Lung (tissue), 12 donors: ENCODE data around the gene ADAM33. TPM values are rescaled to one million over a fixed set of nuclear protein-coding genes. Genes with fewer than 3 reads are reported as not detected.

ENCODE experiments used
- ATAC-seq: fragments of 200-7000 bp; cut with Tn5 transposase; one replicate; pipeline ENCODE4 v1.9.1; 2020; ENCODE audit warnings: moderate number of reproducible peaks; ENCODE audit not compliant: insufficient read depth, low FRiP score
- DNase-seq, 3 donors: peaks; one replicate each; pipeline ENCODE4 v3.0.0-alpha.2; 2013 to 2017
- H3K27ac ChIP-seq, 2 donors: one replicate each; pipeline ENCODE4 v1.5.1; 2013; ENCODE audit warnings: mild to moderate bottlenecking in 2 of 2, moderate library complexity in 2 of 2, control low read depth in 1 of 2, inconsistent platforms in 1 of 2, low read depth in 1 of 2, low read length in 1 of 2
- H3K27me3 ChIP-seq, 3 donors: one replicate each; pipeline ENCODE4 v1.5.1; 2013; ENCODE audit warnings: low read length in 2 of 3; ENCODE audit not compliant: control insufficient read depth in 3 of 3, insufficient read depth in 3 of 3
- H3K36me3 ChIP-seq, 4 donors: one replicate each; pipeline ENCODE4 v1.5.1; 2013; ENCODE audit warnings: low read length in 4 of 4, mild to moderate bottlenecking in 1 of 4, moderate library complexity in 1 of 4; ENCODE audit not compliant: control insufficient read depth in 4 of 4, insufficient read depth in 4 of 4
- H3K4me1 ChIP-seq, 5 donors: one replicate each; pipeline ENCODE4 v1.5.1; 2013; ENCODE audit warnings: low read length in 5 of 5, mild to moderate bottlenecking in 2 of 5, moderate library complexity in 1 of 5; ENCODE audit not compliant: control insufficient read depth in 5 of 5, insufficient read depth in 5 of 5
- H3K4me3 ChIP-seq: one replicate; pipeline ENCODE4 v1.5.1; 2013; ENCODE audit warnings: mild to moderate bottlenecking, control low read depth, moderate library complexity
- H3K9ac ChIP-seq, 2 donors: one replicate each; pipeline ENCODE4 v1.5.1; 2013; ENCODE audit warnings: low read length in 2 of 2, control low read depth in 1 of 2; ENCODE audit not compliant: insufficient read depth in 1 of 2
- H3K9me3 ChIP-seq, 4 donors: one replicate each; pipeline ENCODE4 v1.5.1; 2013; ENCODE audit warnings: low read length in 3 of 4, mild to moderate bottlenecking in 1 of 4, moderate library complexity in 1 of 4; ENCODE audit not compliant: control insufficient read depth in 4 of 4, insufficient read depth in 3 of 4
- WGBS, 2 donors: extraction: QIAGEN DNeasy Blood & Tissue Kit; methylation state at CpG; one replicate each; pipeline ENCODE4 v1.1.7; 2013; 5-methylcytosine and 5-hydroxymethylcytosine counted together
- polyA plus RNA-seq, 2 donors: library from polyadenylated mRNA; stranded (reverse); fragments of 200-250 nt; gene quantifications; one replicate each; pipeline ENCODE4 v1.2.1, GENCODE V29; 2013
- total RNA-seq, 2 donors: library from RNA; depleted of rRNA in 1 of 2; stranded (reverse); fragments of >200 nt in 1 of 2; gene quantifications; one replicate each; pipeline ENCODE4 v1.2.1, GENCODE V29; 2014 to 2021
- TF ChIP-seq, protein P1 (sequence below): IDR thresholded peaks from 2 replicates; pipeline ENCODE4 v1.5.1; 2012; ENCODE audit warnings: mild to moderate bottlenecking; ENCODE audit errors: control extremely low read depth, extremely low read depth
- donor health status: control.
- donor health status: control.
- donor health status: Bipolar disorder and iron deficiency.
- donor health status: healthy.
- donor health status: DM: yes; HTN: yes; CAD: no.

The ADAM33 gene
- total and polyA plus RNA-seq, 4 donors: 3.2 to 16.4 (median 8.1) TPM

DNA sequence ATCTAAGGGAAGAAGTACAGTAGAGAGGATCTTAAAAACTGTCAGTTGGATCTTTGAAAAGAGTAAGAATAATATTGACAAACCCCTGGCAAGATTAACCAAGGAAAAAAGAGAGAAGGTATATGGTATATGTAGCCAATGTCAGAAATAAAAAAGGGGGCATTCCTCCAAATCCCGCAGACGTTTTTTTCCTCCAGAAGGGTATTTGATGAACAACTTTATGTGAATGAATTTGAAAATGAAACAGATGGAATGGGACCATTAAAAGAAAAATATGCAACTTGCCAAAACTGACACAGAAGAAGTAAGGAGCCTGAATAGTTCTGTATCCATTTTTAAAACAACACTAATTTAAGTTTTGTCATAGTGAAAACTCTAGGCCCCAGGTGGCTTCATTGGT lies 54.3 kb downstream of the ADAM33 start:
- peaks cover 0 to 2% (median 0%) of the 10 kb centered on the region in 5 donors for H3K4me1 ChIP-seq
- no peak overlapping the region for H3K27ac ChIP-seq
- WGBS, 2 donors: 89 to 95% methylated on average over 2 of the region's 2 CpGs
- DNase-seq: no peak
- TF ChIP-seq, protein P1, sequence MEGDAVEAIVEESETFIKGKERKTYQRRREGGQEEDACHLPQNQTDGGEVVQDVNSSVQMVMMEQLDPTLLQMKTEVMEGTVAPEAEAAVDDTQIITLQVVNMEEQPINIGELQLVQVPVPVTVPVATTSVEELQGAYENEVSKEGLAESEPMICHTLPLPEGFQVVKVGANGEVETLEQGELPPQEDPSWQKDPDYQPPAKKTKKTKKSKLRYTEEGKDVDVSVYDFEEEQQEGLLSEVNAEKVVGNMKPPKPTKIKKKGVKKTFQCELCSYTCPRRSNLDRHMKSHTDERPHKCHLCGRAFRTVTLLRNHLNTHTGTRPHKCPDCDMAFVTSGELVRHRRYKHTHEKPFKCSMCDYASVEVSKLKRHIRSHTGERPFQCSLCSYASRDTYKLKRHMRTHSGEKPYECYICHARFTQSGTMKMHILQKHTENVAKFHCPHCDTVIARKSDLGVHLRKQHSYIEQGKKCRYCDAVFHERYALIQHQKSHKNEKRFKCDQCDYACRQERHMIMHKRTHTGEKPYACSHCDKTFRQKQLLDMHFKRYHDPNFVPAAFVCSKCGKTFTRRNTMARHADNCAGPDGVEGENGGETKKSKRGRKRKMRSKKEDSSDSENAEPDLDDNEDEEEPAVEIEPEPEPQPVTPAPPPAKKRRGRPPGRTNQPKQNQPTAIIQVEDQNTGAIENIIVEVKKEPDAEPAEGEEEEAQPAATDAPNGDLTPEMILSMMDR: no peak
- H3K27me3 ChIP-seq: no peaks in the 10 kb centered on the region
- no peak for ATAC-seq
- no peak overlapping the region for H3K9ac ChIP-seq
- H3K4me3 ChIP-seq: no peak overlapping the region
- H3K9me3 ChIP-seq: no peaks in the 10 kb centered on the region
- peaks cover 0 to 8% (median 4%) of the 10 kb centered on the region in 4 donors for H3K36me3 ChIP-seq

DNA sequence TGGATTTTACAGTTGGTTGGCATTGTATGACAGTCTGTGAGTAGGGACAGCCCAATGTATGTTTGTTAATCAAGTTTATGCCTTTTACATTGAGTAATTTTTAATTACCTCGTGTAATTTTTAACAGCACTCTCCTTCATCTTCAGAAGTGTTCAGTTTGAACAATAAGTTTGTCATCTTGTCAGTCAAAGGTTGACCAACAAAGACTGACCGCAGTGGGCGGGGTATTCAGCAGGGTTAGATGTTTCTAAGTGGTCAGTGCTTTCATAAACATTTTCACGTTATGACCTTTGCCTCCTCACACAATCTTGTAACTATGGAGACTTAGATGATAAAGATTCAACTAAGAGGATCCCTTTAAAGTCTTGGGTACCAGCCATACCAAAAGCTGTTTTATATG lies 59.4 kb downstream of the ADAM33 start:
- TF ChIP-seq, protein P1: no peak
- 88 to 93% methylated on average over 4 of the region's 4 CpGs for WGBS, 2 donors
- Histone ChIP-seq H3K27me3 (no peaks in the 10 kb centered on the region), H3K27ac (no peak overlapping the region), H3K36me3 (peaks cover 0 to 10% (median 3%) of the 10 kb centered on the region in 4 donors), H3K4me3 (no peak overlapping the region), H3K4me1 (peaks cover 0 to 6% (median 0%) of the 10 kb centered on the region in 5 donors), H3K9me3 (no peaks in the 10 kb centered on the region), H3K9ac (no peak overlapping the region)
- no peak for ATAC-seq
- DNase-seq: no peak

DNA sequence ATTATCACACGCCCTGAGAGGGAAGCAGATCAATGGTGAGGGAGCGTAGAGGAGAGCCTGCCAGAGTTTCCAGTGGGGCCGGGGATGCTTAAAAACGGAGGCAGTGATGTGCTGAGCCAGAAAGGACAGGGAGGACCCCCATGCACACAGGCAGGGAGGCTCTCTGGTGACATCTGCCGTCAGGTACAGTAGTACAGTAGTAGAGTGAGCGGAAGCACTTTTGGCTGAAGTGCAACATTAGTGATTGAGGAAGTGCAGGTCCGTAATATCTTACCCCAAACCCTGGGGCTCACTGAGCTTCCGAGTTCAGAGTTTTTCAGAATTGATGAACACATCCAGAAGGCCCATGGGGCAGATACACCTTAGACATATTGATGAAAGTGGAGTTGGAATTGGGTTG lies 60.7 kb downstream of the ADAM33 start:
- WGBS, 2 donors: 83 to 93% methylated on average over 8 of the region's 8 CpGs
- no peaks in the 10 kb centered on the region for H3K27me3 ChIP-seq
- DNase-seq: no peak
- no peaks in the 10 kb centered on the region for H3K9me3 ChIP-seq
- peaks cover 0 to 7% (median 3%) of the 10 kb centered on the region in 4 donors for H3K36me3 ChIP-seq
- no peak for ATAC-seq
- H3K4me3 ChIP-seq: no peak overlapping the region
- no peak overlapping the region for H3K27ac ChIP-seq
- TF ChIP-seq, protein P1: no peak
- no peak overlapping the region for H3K9ac ChIP-seq
- H3K4me1 ChIP-seq: peaks cover 0 to 15% (median 5%) of the 10 kb centered on the region in 5 donors

Other genes with a start within 250 kb of the ADAM33 start
- gene ATRN, start 211.0 kb downstream of the ADAM33 start, total RNA-seq: 10 to 100 TPM; 29.0 to 38.5 TPM
- gene ATRN, start 211.0 kb downstream of the ADAM33 start, polyA plus RNA-seq: 10 to 100 TPM in 1 of 2 donors, 1 to 10 TPM in 1; 4.2 to 13.4 TPM
- not detected for gene GFRA4, start 18.6 kb downstream of the ADAM33 start, total RNA-seq
- not detected for gene GFRA4, start 18.6 kb downstream of the ADAM33 start, polyA plus RNA-seq
- gene SIGLEC1, start 30.6 kb upstream of the ADAM33 start, total RNA-seq: 10 to 100 TPM in 1 of 2 donors, 1 to 10 TPM in 1; 3.7 to 34.2 TPM
- 10 to 100 TPM; 18.1 to 19.2 TPM for gene SIGLEC1, start 30.6 kb upstream of the ADAM33 start, polyA plus RNA-seq
- gene HSPA12B, start 50.7 kb upstream of the ADAM33 start, total RNA-seq: 10 to 100 TPM; 23.0 to 28.3 TPM
- 10 to 100 TPM; 11.4 to 16.8 TPM for gene HSPA12B, start 50.7 kb upstream of the ADAM33 start, polyA plus RNA-seq
- 10 to 100 TPM in 1 of 2 donors, 1 to 10 TPM in 1; 8.6 to 53.7 TPM for gene ADISSP, start 85.7 kb upstream of the ADAM33 start, total RNA-seq
- gene ADISSP, start 85.7 kb upstream of the ADAM33 start, polyA plus RNA-seq: 10 to 100 TPM; 34.1 to 36.1 TPM
- 10 to 100 TPM; 11.7 to 15.5 TPM for gene SPEF1, start 99.4 kb upstream of the ADAM33 start, total RNA-seq
- gene SPEF1, start 99.4 kb upstream of the ADAM33 start, polyA plus RNA-seq: 10 to 100 TPM in 1 of 2 donors, 1 to 10 TPM in 1; 9.6 to 11.9 TPM
- 100 to 1,000 TPM in 1 of 2 donors, 10 to 100 TPM in 1; 35.9 to 113 TPM for gene CENPB, start 104.7 kb upstream of the ADAM33 start, total RNA-seq
- gene CENPB, start 104.7 kb upstream of the ADAM33 start, polyA plus RNA-seq: 10 to 100 TPM; 72.9 to 85.8 TPM
- gene CDC25B, start 114.3 kb upstream of the ADAM33 start, total RNA-seq: 10 to 100 TPM; 65.7 to 88.5 TPM
- 10 to 100 TPM; 47.9 to 68.4 TPM for gene CDC25B, start 114.3 kb upstream of the ADAM33 start, polyA plus RNA-seq
- gene AP5S1, start 138.5 kb upstream of the ADAM33 start, total RNA-seq: 10 to 100 TPM; 12.4 to 20.7 TPM
- 10 to 100 TPM in 1 of 2 donors, 1 to 10 TPM in 1; 8.1 to 11.5 TPM for gene AP5S1, start 138.5 kb upstream of the ADAM33 start, polyA plus RNA-seq
- 10 to 100 TPM; 17.8 to 39.6 TPM for gene MAVS, start 164.8 kb upstream of the ADAM33 start, total RNA-seq
- gene MAVS, start 164.8 kb upstream of the ADAM33 start, polyA plus RNA-seq: 10 to 100 TPM; 13.2 to 24.0 TPM
- 10 to 100 TPM; 39.6 to 46.2 TPM for gene PANK2, start 207.4 kb upstream of the ADAM33 start, total RNA-seq
- gene PANK2, start 207.4 kb upstream of the ADAM33 start, polyA plus RNA-seq: 10 to 100 TPM; 24.6 to 29.2 TPM